ENCODE measurements around the gene PATZ1.
"Not testable (repeated sequence)": the region's sequence is repeated elsewhere in the genome, so short reads cannot be mapped to it uniquely, and the experiment has no call there.

Gene PATZ1

GRCh38 chr22:31343235-31344191 is 2.6 kb downstream of the PATZ1 start:
- peak in 1 of 2 experiments; percentile 16 for DNase-seq

DNA sequence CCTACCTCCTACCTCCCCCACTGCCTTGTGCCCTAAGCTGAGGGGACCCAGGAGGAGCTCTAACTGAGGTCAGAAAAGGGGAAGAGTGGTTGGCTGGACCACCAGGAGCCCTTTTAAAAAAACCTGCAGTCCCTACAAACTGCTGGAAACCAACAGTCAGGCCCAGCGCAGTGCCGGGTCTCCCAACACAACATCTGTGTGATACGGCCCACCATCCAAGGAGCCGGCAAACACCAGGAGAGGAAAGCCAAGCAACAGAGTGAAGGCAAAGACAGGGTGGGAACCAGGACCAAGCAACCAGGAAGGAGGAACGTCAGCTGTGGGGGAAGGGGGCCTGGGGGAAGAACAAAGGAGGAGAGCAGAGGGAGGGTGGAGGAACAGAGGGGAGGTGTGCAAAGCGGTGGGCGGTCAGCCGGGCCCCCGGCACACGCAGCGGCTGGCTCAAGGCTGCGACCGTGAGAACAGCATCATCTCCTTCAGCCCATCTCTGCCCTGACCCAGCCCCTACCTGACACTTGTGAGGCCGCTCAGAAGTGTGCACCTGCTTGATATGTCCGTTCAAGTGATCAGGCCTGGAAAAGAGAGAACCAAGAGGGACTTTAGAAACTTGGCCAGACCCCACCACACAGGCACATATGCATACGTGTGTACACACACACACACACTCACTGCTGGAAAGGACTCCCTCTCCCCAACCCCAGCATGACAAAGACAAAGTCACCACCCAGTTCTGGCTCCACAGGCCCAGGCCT is 3.6 kb downstream of the PATZ1 start:
- DNase-seq = no peak

- DNase-seq = no peak
Measured at GRCh38 chr22:31341386-31342088, 4.6 kb downstream of the PATZ1 start.

DNA sequence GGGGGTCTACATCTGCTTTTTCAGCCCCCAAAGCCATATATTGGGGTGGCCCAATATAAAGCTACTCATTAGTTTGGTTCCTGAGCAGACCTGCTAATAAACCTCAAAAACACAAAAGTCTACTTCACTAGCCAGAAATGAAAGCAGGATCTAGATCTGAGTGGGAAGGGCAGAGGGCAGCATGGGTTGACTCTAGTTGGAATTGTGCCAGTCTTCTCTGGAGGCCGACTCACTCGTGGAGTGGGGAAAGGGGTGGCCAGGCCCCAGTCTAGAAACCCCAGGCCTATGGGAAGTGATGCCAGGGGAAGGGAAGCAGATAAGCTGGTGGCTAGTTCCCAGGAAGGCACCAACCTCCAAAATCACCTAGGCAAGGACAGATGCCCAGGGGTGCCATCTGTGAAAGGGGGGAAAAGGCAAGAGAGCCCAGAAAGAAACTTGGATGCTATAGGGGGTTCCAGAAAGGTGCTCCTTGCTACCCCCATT is 5.3 kb downstream of the PATZ1 start:
- DNase-seq = no peak

GRCh38 chr22:31340360-31340759 is 5.8 kb downstream of the PATZ1 start:
- no peak for DNase-seq

DNA sequence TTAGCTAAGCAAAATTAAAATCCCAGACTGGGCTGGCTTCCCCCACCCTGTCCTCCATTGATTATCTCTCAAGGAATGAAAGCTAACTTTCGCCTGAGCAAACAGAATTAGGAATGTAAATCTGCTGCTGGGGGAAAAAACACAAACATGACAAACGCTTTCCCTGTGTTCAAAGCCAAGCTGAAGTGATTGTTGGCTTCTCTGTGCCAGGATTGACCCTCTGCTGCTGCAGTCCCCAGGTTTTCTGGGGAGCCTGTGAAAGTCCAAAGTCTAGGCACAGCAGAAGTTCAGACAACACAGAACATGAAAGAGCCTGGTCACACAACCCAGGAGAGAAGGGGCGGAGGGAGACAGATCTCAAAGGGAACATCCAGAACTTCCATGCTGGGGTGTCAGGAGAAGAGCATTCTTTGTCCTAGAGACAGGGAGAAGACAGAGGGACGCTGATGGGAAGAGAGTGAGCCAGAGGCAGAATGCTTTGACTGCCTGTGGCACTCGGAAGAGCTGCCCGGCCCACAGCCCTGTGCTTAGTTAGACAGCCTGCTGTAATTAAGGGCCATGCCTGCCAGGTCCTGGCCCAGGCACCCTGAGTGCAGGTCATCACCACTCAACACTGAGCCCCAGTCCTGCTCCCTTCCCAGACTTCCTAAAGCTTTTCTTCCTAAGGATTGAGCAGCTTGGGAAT is 6.9 kb downstream of the PATZ1 start:
- no peak for DNase-seq

DNA sequence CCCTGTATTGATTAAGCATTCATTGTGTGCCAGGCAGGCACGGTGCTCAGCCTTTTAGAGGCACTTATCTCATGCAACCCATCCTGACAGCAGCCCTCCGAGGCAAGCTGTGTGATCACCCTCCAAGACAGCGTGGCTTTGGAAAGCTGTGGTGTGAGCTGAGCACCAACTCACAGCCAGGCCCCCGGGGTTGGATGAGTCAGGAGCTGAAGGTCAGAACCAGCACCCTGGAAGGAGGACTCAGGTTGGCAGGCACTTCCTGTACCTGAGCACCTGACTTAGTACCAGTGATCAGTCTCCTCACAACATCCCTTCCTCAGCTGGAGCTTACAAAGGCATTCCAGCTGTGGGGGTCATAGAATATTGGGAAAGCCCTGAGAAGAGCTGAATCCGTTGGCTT is 9.0 kb downstream of the PATZ1 start:
- peak in 1 of 2 experiments; percentile 26 for DNase-seq

GRCh38 chr22:31334329-31334728 is 11.8 kb downstream of the PATZ1 start:
- no peak for DNase-seq

- no peak for DNase-seq
Measured at GRCh38 chr22:31333641-31334040, 12.5 kb downstream of the PATZ1 start.

DNA sequence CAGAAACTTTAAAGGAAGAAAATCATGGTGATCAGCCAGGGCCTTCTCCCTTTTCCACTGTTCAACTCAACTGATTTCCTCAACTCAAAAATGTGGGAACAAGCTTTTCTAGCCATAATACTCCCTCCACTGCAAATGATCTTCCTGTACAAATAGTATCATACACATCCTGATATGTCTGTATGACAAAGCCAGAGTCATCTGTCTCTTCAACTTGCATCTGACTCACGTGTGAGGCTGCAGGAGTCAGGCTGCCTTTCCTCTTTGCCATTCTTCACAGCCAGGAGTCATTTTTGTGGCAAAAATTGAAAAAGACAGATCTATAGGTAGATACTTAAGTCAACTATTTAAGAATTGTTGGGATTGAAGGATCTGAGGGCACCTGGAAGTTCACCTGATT is 13.3 kb downstream of the PATZ1 start:
- no peak for DNase-seq

GRCh38 chr22:31332010-31332409 is 14.1 kb downstream of the PATZ1 start:
- no peak for DNase-seq

DNA sequence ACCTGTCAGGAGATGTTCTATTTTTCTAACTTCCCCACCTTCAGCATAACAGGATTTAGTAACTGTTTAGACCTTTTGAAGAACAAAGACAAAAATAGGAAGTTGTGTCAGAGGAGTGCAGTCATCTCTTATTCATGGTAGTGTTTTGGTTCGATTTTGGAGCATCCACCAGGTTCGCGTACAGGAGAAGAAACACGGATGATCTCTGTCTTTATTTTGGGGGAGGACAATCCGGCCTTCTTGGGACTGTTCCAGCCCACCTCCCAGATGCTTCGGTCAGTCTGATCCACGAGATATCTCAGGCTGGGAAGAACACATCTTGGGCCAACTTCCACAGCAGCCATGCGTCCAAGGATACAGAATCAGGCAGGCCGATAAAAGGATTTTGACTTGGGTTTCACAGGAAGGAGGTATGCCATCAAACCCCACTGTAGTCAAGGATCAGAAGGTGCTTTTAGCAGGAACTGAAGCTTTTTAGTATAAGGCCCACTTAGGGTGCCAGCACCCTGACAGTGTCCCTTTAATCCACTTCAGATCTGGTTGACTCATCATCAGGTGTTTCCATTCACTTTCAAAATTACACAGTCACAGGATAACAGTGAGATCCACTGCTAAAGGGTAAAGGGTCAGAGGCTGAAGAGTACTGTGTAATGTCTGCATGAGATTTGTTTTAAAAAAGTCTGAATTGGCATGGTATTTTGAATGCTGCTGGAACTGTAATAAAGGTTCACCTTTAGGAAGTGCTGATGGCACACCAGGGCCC is 16.5 kb downstream of the PATZ1 start:
- DNase-seq = no peak

DNA sequence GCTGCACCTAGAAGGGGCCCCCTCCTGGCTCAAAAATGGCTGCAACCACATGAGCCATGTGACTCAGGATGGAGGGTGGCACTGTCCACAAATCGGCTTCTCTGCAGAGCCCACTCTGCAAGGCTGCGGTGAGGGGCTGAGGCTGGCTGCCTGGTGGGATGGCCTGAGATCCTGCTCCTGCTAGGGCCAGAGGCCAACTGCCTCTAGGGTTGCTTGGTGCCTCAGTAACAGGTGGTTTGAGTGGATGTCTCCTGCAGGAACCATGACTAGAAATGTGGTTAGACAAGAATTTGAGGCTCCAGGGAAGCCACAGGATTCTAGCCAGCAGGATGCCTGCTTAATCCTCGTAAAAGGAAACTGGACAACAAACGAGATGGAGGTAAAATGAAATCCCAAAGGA is 17.1 kb downstream of the PATZ1 start:
- no peak for DNase-seq

- DNase-seq = no peak
Measured at GRCh38 chr22:31328544-31328960, 17.6 kb downstream of the PATZ1 start.

- DNase-seq = no peak
Measured at GRCh38 chr22:31327806-31328543, 18.2 kb downstream of the PATZ1 start.

GRCh38 chr22:31326877-31327276 is 19.3 kb downstream of the PATZ1 start:
- no peak for DNase-seq

DNA sequence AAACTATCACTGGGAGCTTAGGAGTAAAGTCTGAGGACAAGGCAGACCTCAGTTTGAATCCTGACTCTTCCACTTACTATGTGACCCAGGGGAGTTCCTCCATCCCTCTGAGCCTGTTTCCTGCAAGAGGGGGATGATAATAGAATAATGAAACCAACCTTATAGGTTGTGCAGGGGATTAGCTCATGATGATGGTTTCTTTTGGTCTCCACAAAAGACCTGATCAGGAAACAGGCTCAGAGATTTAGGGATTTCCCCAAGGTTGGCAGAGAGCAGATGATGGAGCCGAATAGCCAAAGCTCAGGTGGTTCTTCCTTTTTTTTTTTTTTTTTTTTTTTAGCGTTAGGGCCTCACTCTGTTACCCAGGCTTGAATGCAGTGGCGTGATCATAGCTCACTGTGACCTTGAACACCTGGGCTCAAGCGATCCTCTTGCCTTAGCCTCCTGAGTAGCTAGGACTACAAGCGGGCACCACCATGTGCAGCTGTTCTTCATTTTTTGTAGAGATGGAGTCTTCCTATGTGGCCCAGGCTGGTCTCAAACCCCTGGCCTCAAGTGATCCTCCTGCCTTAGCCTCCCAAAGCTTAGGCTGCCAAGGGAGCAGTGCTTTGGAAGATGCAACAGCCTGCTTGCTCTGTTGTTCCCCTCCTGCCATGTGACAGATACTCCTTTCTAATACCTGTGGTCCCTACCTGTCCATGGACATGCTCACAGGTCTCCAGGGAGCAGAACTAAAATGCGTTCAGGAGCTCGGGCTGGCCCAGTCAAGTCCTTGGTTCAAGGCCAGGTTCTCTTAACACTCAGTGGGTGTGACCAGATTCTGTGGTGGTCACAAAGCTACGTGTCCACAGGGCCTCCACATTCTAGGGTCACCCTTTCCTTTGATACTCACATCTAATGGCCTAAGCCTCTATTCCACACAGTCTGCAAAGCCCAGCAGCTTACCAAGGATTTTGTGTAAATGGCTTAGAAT is 22.3 kb downstream of the PATZ1 start:
- no peak for DNase-seq

- no peak for DNase-seq
Measured at GRCh38 chr22:31321421-31321820, 24.7 kb downstream of the PATZ1 start.

DNA sequence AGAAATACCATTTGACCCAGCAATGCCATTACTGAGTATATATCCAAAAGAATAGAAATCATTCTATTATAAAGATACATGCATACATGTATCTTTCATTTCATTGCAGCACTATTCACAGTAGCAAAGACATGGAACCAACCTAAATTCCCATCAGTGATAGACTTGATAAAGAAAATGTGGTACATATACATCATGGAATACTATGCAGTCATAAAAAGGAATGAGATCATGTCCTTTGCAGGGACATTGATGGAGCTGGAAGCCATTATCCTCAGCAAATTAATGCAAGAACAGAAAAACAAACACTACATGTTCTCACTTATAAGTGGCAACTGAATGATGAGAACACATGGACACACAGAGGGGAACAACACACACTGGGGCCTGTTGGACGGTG is 31.9 kb downstream of the PATZ1 start:
- DNase-seq = not testable (repeated sequence)

Data from stimulated activated CD4-positive, alpha-beta T cell treated with anti-CD3 and anti-CD28 coated beads, Interleukin-4, amount 100 ng/mL, for 4 hours (primary cell).